A549 (cell line): ENCODE results near the gene RAP1A. TPM values are rescaled to one million over a fixed set of nuclear protein-coding genes. Genes with fewer than 3 reads are reported as not detected.

Experiments used
- ATAC-seq, 2 experiments: fragments of 200-7000 bp in 1 of 2; fragments of >200 bp in 1 of 2; cut with Nextera tagmentation in 1 of 2; cut with Tn5 transposase in 1 of 2; 3 replicates each; pipeline versions ENCODE4 v1.8.0 to v1.9.1; 2018 to 2020; ENCODE audit warnings: mild to moderate bottlenecking in 1 of 2, moderate library complexity in 1 of 2
- CTCF ChIA-PET: fragments of 300-600 bp; sonication (Branson Sonifier 250); formaldehyde crosslinking; extraction: SDS; loops from one replicate; lab custom pipeline; 2021; ENCODE audit warnings: antibody characterized with exemption, inconsistent platforms; lab: Yijun Ruan, JAX
- POLR2A ChIA-PET: fragments of 350-600 bp; formaldehyde crosslinking; extraction: SDS; loops from one replicate; lab custom pipeline; 2021; ENCODE audit warnings: antibody characterized with exemption, inconsistent platforms; lab: Yijun Ruan, JAX
- DNase-seq, 2 experiments: peaks; one replicate each; pipeline versions ENCODE4 v3.0.0 to v3.0.0-alpha.2; 2011 to 2016; ENCODE audit warnings: low read depth in 1 of 2, low spot score in 1 of 2
- FAIRE-seq: peaks from 2 replicates; lab custom pipeline; 2011; peaks lifted over from hg19 to GRCh38; lab: Jason Lieb, UNC
- H3K27ac ChIP-seq, 2 experiments: fragments of >200 bp; sonication (Bioruptor Twin); formaldehyde crosslinking; 3 replicates each; pipeline ENCODE4 v1.5.1; 2016 to 2017
- H3K4me1 ChIP-seq: fragments of >200 bp; sonication (Bioruptor Twin); formaldehyde crosslinking; 3 replicates; pipeline ENCODE4 v1.6.1; 2016
- H3K4me2 ChIP-seq: fragments of >200 bp; sonication (Bioruptor Twin); formaldehyde crosslinking; 3 replicates; pipeline ENCODE4 v1.6.1; 2016
- H3K4me3 ChIP-seq: fragments of >200 bp; sonication (Bioruptor Twin); formaldehyde crosslinking; 3 replicates; pipeline ENCODE4 v1.5.1; 2016
- H3K9me3 ChIP-seq: fragments of >200 bp; sonication (Bioruptor Twin); formaldehyde crosslinking; 3 replicates; pipeline ENCODE4 v1.6.1; 2016
- BCL3 ChIP-seq: fragments of >200 bp; sonication (Bioruptor Twin); formaldehyde crosslinking; IDR thresholded peaks from 3 replicates; pipeline ENCODE4 v1.6.1; 2016
- CBX2 ChIP-seq: fragments of 200-600 bp; sonication (generic); IDR thresholded peaks from 2 replicates; pipeline ENCODE4 v1.6.1; 2016; ENCODE audit warnings: low read depth, mild to moderate bottlenecking, borderline replicate concordance
- CBX8 ChIP-seq: fragments of 200-600 bp; sonication (generic); IDR thresholded peaks from 2 replicates; pipeline ENCODE4 v1.6.1; 2016
- CEBPB ChIP-seq, 2 experiments: fragments of >200 bp in 1 of 2; sonication (Bioruptor Twin) in 1 of 2; formaldehyde crosslinking in 1 of 2; IDR thresholded peaks; 2 replicates each; pipeline ENCODE4 v1.6.1; 2012 to 2016
- CHD2 ChIP-seq: fragments of 150-350 bp; IDR thresholded peaks from 2 replicates; pipeline ENCODE4 v1.6.1; 2014; ENCODE audit warnings: low read length; ENCODE audit not compliant: partially characterized antibody
- CTCF ChIP-seq: fragments of >200 bp; sonication (Bioruptor Twin); formaldehyde crosslinking; IDR thresholded peaks from 3 replicates; pipeline ENCODE4 v1.5.1; 2016
- E2F6 ChIP-seq: IDR thresholded peaks from 2 replicates; pipeline ENCODE4 v1.6.1; 2012; ENCODE audit warnings: low read depth, borderline replicate concordance
- EHF ChIP-seq: fragments of 250-450 bp; sonication (Bioruptor Pico); IDR thresholded peaks from 2 replicates; pipeline ENCODE4 v1.5.0; 2020; ENCODE audit warnings: mild to moderate bottlenecking
- FOSL2 ChIP-seq, 2 experiments: fragments of 450-650 bp in 1 of 2; fragments of >200 bp in 1 of 2; sonication (Bioruptor Twin) in 1 of 2; formaldehyde crosslinking; IDR thresholded peaks; 2 replicates each; pipeline versions ENCODE4 v1.5.0 to v1.6.1; 2016 to 2020; ENCODE audit warnings: mild to moderate bottlenecking in 1 of 2, moderate library complexity in 1 of 2
- GATA3 ChIP-seq: IDR thresholded peaks from 2 replicates; pipeline ENCODE4 v1.6.1; 2012; ENCODE audit warnings: borderline replicate concordance
- HDAC2 ChIP-seq: fragments of 200-600 bp; sonication (generic); IDR thresholded peaks from 2 replicates; pipeline ENCODE4 v1.6.1; 2016
- HEYL ChIP-seq: fragments of 250-450 bp; sonication (Bioruptor Pico); IDR thresholded peaks from 2 replicates; pipeline ENCODE4 v1.8.0; 2021; ENCODE audit warnings: mild to moderate bottlenecking, moderate library complexity
- HOXA7 ChIP-seq: fragments of 250-450 bp; sonication (Bioruptor Pico); IDR thresholded peaks from 2 replicates; pipeline ENCODE4 v1.5.0; 2020; ENCODE audit warnings: mild to moderate bottlenecking, moderate library complexity
- HOXB13 ChIP-seq: fragments of 250-450 bp; sonication (Bioruptor Pico); IDR thresholded peaks from 2 replicates; pipeline ENCODE4 v1.5.0; 2020; ENCODE audit warnings: low read depth, mild to moderate bottlenecking, moderate library complexity
- HOXB5 ChIP-seq: fragments of 250-450 bp; sonication (Bioruptor Pico); IDR thresholded peaks from 2 replicates; pipeline ENCODE4 v1.5.0; 2020; ENCODE audit warnings: mild to moderate bottlenecking, moderate library complexity
- JUN ChIP-seq, 2 experiments: fragments of >200 bp; sonication (Bioruptor Twin); formaldehyde crosslinking; IDR thresholded peaks; 2 replicates in 1 of 2; 3 replicates in 1 of 2; pipeline ENCODE4 v1.6.1; 2016 to 2017
- JUNB ChIP-seq: fragments of >200 bp; sonication (Bioruptor Twin); formaldehyde crosslinking; IDR thresholded peaks from 2 replicates; pipeline ENCODE4 v1.6.1; 2016
- KDM1A ChIP-seq: fragments of 200-600 bp; sonication (generic); IDR thresholded peaks from 2 replicates; pipeline ENCODE4 v1.6.1; 2016; ENCODE audit warnings: low read depth, mild to moderate bottlenecking
- KDM5A ChIP-seq: fragments of 200-600 bp; sonication (generic); IDR thresholded peaks from 2 replicates; pipeline ENCODE4 v1.6.1; 2016; ENCODE audit warnings: antibody characterized with exemption, mild to moderate bottlenecking
- MAX ChIP-seq: IDR thresholded peaks from 2 replicates; pipeline ENCODE4 v1.6.1; 2012
- MAZ ChIP-seq: fragments of 150-350 bp; IDR thresholded peaks from 2 replicates; pipeline ENCODE4 v1.6.1; 2014; ENCODE audit warnings: antibody characterized with exemption, low read depth, low read length, borderline replicate concordance
- NR3C1 ChIP-seq: fragments of >200 bp; sonication (Bioruptor Twin); formaldehyde crosslinking; IDR thresholded peaks from 3 replicates; pipeline ENCODE4 v1.6.1; 2017
- PBX3 ChIP-seq: IDR thresholded peaks from 2 replicates; pipeline ENCODE4 v1.6.1; 2012
- POLR2AphosphoS2 ChIP-seq: conservative IDR thresholded peaks from 2 replicates; pipeline ENCODE4 v1.6.1; 2012; ENCODE audit warnings: low read length, improper control_type of control experiment, inconsistent platforms
- RFX5 ChIP-seq: fragments of 450-650 bp; IDR thresholded peaks from 2 replicates; pipeline ENCODE4 v1.7.1; 2014; ENCODE audit warnings: antibody characterized with exemption, mild to moderate bottlenecking, moderate library complexity
- RNF2 ChIP-seq: fragments of 200-600 bp; sonication (generic); IDR thresholded peaks from 2 replicates; pipeline ENCODE4 v1.6.1; 2016; ENCODE audit warnings: low read depth, mild to moderate bottlenecking, antibody characterized with exemption, moderate library complexity, borderline replicate concordance
- SMC3 ChIP-seq: fragments of >200 bp; sonication (Bioruptor Twin); formaldehyde crosslinking; IDR thresholded peaks from 3 replicates; pipeline ENCODE4 v1.6.1; 2018; ENCODE audit warnings: inconsistent platforms
- SREBF2 ChIP-seq: fragments of 450-650 bp; IDR thresholded peaks from 2 replicates; pipeline ENCODE4 v1.6.1; 2014; ENCODE audit warnings: mild to moderate bottlenecking, moderate library complexity
- ZC3H11A ChIP-seq: fragments of 450-650 bp; IDR thresholded peaks from 2 replicates; pipeline ENCODE4 v1.6.1; 2014; ENCODE audit warnings: antibody characterized with exemption, mild to moderate bottlenecking
- ZSCAN20 ChIP-seq: fragments of 250-450 bp; sonication (Bioruptor Pico); IDR thresholded peaks from 2 replicates; pipeline ENCODE4 v1.8.0; 2022; ENCODE audit warnings: mild to moderate bottlenecking, moderate library complexity
- WGBS: methylation state at CpG from one replicate; pipeline ENCODE4 v1.1.6; 2017; ENCODE audit errors: missing lambda C conversion rate; 5-methylcytosine and 5-hydroxymethylcytosine counted together
- polyA plus RNA-seq, 4 experiments: library from polyadenylated mRNA; depleted of rRNA in 3 of 4; stranded (reverse); fragments of >200 nt; fragmentation: RNase III in 1 of 4; extraction: RNeasy Plus Mini Kit Qiagen cat#74134 plus additional on column Dnase treatment in 1 of 4; gene quantifications; 2 replicates in 3 of 4; 3 replicates in 1 of 4; pipeline ENCODE4 v1.2.3, GENCODE V29; 2011 to 2017

The RAP1A gene
- polyA plus RNA-seq, 2 of the 4 experiments (the other 2 are of a cell fraction) = 37.1 to 39.8 TPM

- no peak for TF ChIP-seq HOXA7 (CRISPR knock-in tag)
- TF ChIP-seq SREBF2 = no peak
- no peak for TF ChIP-seq RNF2
- TF ChIP-seq CTCF = no peak
- no peak for TF ChIP-seq ZC3H11A
- no peak for TF ChIP-seq NR3C1
- TF ChIP-seq POLR2AphosphoS2 = no peak
- no peak for TF ChIP-seq HOXB5
- no peak for TF ChIP-seq BCL3
- TF ChIP-seq HDAC2 = no peak
- TF ChIP-seq KDM1A = no peak
- TF ChIP-seq CBX2 = no peak
- TF ChIP-seq CBX8 = no peak
- Histone ChIP-seq H3K4me3 (no peak overlapping the region), H3K27ac (no peak overlapping the region), H3K4me1 (no peaks in the 10 kb centered on the region), H3K9me3 (no peaks in the 10 kb centered on the region), H3K4me2 (no peak overlapping the region)
- POLR2A ChIA-PET = no interaction called here
- DNase-seq (no peak), FAIRE-seq (no peak), ATAC-seq (no peak)
- WGBS = 90% methylated on average over 3 of the region's 3 CpGs
- CTCF ChIA-PET = interaction anchor here (0.6 to 2.2 kb wide), 3 partner anchors 9 to 122 kb away, joined by 3 to 7 read pairs (median 3); no protein-coding TSS in a partner anchor
These were observed 86.3 kb downstream of the RAP1A start for GRCh38 chr1:111705841-111706240.

- TF ChIP-seq SMC3 (no peak), KDM5A (no peak), PBX3 (no peak), CHD2 (no peak), FOSL2 (IDR thresholded peaks at IDR 0.05) (no peak), FOSL2 (CRISPR knock-in tag; IDR thresholded peaks at IDR 0.05) (no peak)
- ChIA-PET POLR2A (no interaction called here), CTCF (interaction anchor here (1.0 to 1.5 kb wide), 2 partner anchors 8 to 225 kb away, joined by 3 read pairs; no protein-coding TSS in a partner anchor)
- Histone ChIP-seq H3K4me3 (no peak overlapping the region), H3K9me3 (no peaks in the 10 kb centered on the region), H3K27ac (no peak overlapping the region), H3K4me2 (no peak overlapping the region), H3K4me1 (no peaks in the 10 kb centered on the region)
- WGBS = 87% methylated on average over 2 of the region's 2 CpGs
- FAIRE-seq (no peak), DNase-seq (no peak), ATAC-seq (no peak)
These were observed 87.3 kb downstream of the RAP1A start for GRCh38 chr1:111706921-111707320.

GRCh38 chr1:111707906-111708305 is 88.3 kb downstream of the RAP1A start:
- FAIRE-seq = no peak
- CTCF ChIA-PET = interaction anchor here (1.5 kb wide), 1 partner anchor 226 kb away, joined by 3 read pairs; no protein-coding TSS in a partner anchor
- H3K4me2 ChIP-seq = no peak overlapping the region
- TF ChIP-seq GATA3 (no peak), RFX5 (no peak), KDM1A (no peak), RNF2 (no peak), EHF (CRISPR knock-in tag) (no peak), MAZ (no peak), ZSCAN20 (no peak), BCL3 (no peak), JUN (IDR thresholded peaks at IDR 0.05) (no peak), CEBPB (IDR thresholded peaks at IDR 0.05) (no peak), PBX3 (no peak), POLR2AphosphoS2 (no peak), HOXB13 (no peak), JUNB (no peak), HEYL (CRISPR knock-in tag) (no peak), E2F6 (no peak), MAX (no peak)

More at GRCh38 chr1:111707906-111708305, 88.3 kb downstream of the RAP1A start:
- Histone ChIP-seq H3K4me1 (no peaks in the 10 kb centered on the region), H3K27ac (no peak overlapping the region), H3K4me3 (no peak overlapping the region), H3K9me3 (no peaks in the 10 kb centered on the region)
- WGBS = 56% methylated on average over 9 of the region's 9 CpGs
- no peak for DNase-seq
- POLR2A ChIA-PET = no interaction called here
- no peak for ATAC-seq
